ENCODE measurements around the gene SPAG5.

GRCh38 chr17:28622186-28622585 is 23.4 kb upstream of the SPAG5 start:
- no peak for TF ChIP-seq CTCF (IDR thresholded peaks at IDR 0.05)
- no peak for TF ChIP-seq POLR2A (IDR thresholded peaks at IDR 0.05)
- no peak for TF ChIP-seq POLR2AphosphoS5 (IDR thresholded peaks at IDR 0.05)
- TF ChIP-seq EP300 (IDR thresholded peaks at IDR 0.05): no peak

All from suprapubic skin (tissue), 4 donors.